Rectal smooth muscle tissue (tissue), 1 donor: Measurements from ENCODE around the gene SHC2.

ENCODE experiments used
- H3K27ac ChIP-seq: one replicate; pipeline ENCODE4 v1.7.0; 2013; ENCODE audit warnings: low read depth, low read length, inconsistent platforms
- H3K27me3 ChIP-seq: one replicate; pipeline ENCODE4 v1.7.0; 2013; ENCODE audit warnings: low read length; ENCODE audit not compliant: control insufficient read depth, insufficient read depth
- H3K36me3 ChIP-seq: one replicate; pipeline ENCODE4 v1.7.0; 2013; ENCODE audit warnings: low read length; ENCODE audit not compliant: control insufficient read depth, insufficient read depth
- H3K4me1 ChIP-seq: one replicate; pipeline ENCODE4 v1.7.0; 2013; ENCODE audit warnings: low read length; ENCODE audit not compliant: control insufficient read depth, insufficient read depth
- H3K4me3 ChIP-seq: one replicate; pipeline ENCODE4 v1.7.0; 2013; ENCODE audit warnings: low read length
- H3K9ac ChIP-seq: one replicate; pipeline ENCODE4 v1.7.0; 2013; ENCODE audit warnings: low read length

The SHC2 gene

DNA sequence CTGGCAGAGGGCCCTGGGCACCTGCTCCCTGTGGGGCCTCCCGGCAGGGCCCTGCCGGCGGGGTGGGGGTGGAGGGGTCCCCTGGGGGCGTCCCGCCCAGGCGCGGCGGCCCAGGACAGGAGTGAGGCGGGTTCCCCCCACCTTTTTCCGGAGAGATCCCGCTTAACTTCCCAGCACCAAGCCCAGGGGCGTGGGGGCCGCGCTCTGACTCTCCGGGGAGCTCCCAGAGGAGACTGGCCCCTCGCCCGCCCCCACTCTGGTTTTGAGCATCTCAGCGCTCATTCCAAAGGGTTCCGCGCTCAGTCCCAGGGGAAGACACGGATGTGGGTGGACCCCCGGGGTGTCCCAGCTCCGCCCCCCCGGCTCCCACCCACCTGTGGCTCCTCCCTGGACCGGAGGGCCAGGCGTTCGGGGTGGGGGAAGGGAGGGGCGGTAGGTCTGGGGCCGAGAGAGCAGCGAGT lies 52.4 kb downstream of the SHC2 start:
- H3K9ac ChIP-seq: no peak overlapping the region
- H3K36me3 ChIP-seq: no peaks in the 10 kb centered on the region
- peaks cover 3% of the 10 kb centered on the region for H3K4me1 ChIP-seq
- H3K4me3 ChIP-seq: peak overlapping the region; percentile 32
- peaks cover 22% of the 10 kb centered on the region for H3K27me3 ChIP-seq
- H3K27ac ChIP-seq: no peak overlapping the region

DNA sequence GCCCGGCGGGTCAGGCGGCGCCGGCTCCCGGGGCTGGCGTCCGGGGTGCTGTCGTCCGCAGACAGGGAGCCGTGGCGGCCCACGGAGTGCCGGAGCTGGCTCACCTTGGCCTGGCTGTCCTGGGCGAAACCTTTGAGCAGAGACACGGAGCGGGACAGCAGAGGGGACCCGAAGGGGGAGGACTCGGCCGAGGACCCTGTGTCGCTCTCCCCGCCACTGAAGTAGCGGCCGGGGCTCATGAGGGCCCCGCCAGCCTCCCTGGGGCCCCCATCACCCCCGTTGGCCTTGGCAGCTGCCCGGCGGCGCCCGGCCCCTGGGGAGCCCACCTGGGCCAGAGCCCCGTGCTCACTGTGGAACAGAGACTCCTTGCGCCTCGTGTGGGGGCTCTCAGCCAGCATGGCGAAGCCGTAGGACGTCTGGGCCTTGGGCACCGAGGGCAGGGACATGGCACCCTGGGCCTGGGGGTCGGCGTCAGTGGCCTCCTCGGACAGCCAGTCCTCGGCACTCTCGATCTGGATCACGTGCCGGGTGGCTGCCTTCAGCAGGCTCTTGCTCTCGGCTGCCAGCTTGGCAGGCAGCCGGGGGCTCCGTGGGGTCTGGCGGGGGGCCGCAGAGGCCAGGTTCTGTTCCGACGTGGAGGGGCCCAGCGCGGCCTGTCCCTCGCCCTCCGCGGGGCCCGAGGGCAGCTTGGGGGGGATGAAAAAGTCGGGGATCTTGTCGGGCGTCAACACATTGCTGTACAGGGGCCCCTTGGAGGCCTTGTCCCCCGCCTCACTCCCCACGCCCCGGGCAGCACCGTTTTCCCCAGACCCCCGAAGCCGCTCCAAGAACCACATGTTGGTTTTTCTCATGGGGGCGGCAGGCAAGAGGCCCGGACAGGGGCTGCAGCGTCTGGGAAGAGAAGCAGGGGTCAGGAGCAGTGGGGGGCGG lies 53.1 kb downstream of the SHC2 start:
- H3K36me3 ChIP-seq: no peaks in the 10 kb centered on the region
- H3K27me3 ChIP-seq: peaks cover 29% of the 10 kb centered on the region
- no peak overlapping the region for H3K4me3 ChIP-seq
- no peak overlapping the region for H3K27ac ChIP-seq
- peaks cover 3% of the 10 kb centered on the region for H3K4me1 ChIP-seq
- no peak overlapping the region for H3K9ac ChIP-seq

DNA sequence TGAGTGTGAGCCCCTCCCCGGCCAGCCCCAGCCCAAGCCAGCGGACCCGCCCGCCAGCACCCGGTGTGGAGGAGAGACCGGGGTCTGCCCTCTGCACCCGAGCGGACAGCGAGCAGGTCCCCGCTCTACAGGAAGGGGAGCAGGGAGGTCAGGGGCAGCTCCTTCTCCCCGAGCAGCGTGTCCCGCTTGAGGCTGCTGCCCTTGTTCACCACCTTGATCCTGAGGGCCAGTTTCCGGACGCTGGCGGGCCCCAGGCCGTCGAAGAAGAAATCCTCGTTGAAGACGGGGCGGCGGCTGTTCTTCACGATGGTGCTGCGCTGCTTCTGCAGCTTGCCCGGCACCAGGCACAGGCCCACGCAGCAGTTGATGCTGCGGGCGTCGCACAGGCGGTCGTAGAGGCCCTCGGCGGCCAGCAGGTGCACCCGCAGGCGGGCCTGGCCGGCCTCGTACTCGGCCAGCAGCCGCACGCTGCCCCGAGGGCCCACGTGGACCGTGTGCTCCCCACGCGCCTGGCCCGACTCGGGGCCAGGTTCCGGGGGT lies 53.8 kb downstream of the SHC2 start:
- Histone ChIP-seq H3K9ac (no peak overlapping the region), H3K27me3 (peaks cover 26% of the 10 kb centered on the region), H3K36me3 (no peaks in the 10 kb centered on the region), H3K27ac (no peak overlapping the region), H3K4me3 (no peak overlapping the region), H3K4me1 (peaks cover 3% of the 10 kb centered on the region)

DNA sequence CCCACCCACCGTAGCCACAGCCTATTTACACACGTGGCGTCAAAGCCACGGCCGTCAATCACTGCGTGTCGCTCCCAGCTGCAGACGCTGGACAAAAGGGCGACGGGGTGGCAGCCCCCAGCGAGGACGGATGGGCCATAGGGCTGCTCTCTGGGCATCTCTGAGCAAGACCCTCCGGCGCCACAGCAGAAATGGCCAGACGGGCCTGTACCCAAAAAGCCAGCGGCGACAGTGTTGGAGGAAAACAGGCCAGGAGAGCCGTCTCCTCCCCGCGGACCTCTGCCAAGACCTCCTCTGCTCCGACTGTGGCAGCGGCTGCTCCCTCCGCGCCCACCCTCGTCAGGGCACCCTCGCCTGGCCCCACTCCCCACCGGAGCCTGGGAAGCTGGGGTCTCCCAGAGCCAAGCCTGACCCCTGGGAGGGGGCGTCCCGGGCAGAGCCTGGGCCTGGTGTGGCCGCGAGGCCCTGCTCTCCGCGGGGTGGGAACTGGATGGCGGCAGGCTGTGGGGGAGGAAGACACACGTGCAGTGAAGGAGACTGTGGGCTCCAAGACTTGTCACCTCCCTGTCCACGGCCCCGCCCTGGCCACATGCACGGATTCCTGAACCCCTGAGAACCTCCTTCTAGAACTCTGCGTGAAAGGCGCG lies 54.6 kb downstream of the SHC2 start:
- H3K27me3 ChIP-seq: peaks cover 20% of the 10 kb centered on the region
- no peak overlapping the region for H3K27ac ChIP-seq
- peaks cover 3% of the 10 kb centered on the region for H3K4me1 ChIP-seq
- H3K9ac ChIP-seq: no peak overlapping the region
- H3K4me3 ChIP-seq: no peak overlapping the region
- no peaks in the 10 kb centered on the region for H3K36me3 ChIP-seq

DNA sequence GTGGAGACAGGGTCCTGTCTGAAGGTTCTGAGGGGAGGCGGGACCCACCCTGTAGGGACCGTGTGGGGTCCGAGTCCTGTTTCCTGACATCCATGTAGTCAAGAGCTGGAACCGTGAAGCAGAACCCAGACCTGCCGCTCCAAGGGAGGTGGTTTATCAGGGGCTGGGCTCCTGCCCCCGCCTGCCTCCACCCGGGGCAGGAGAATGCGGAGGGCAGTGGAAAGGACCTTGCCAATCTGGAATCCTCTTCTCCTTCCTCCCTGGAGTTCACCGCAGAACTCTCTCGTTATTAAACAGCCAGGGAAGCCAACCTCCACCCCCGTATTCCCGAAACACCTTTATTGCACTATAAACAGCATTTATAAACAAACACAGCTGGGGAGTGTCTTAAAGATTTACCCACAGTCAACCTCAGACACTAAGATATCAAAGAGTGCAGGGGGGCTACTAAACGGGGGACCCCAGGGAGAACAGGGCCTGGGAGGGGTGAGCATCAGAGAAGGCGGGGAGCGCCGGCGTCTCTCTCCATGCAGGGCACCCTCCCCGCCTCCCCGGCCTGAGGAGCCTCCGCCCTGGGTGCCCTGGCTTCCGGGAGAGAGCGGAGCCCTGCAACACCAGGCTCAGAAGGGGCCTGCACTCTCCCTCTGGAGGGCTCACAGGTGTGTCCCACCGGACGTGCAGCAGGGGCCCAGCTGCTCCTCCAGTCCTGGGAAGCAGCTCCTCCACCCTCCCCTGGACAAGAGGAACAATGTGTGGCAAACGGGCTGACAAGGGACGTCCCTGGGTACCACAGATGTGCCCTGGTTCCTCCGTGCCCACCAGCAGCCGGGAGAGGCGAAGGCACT lies 55.5 kb downstream of the SHC2 start:
- Histone ChIP-seq H3K9ac (no peak overlapping the region), H3K4me1 (peaks cover 3% of the 10 kb centered on the region), H3K4me3 (no peak overlapping the region), H3K27me3 (peaks cover 20% of the 10 kb centered on the region), H3K27ac (no peak overlapping the region), H3K36me3 (no peaks in the 10 kb centered on the region)

DNA sequence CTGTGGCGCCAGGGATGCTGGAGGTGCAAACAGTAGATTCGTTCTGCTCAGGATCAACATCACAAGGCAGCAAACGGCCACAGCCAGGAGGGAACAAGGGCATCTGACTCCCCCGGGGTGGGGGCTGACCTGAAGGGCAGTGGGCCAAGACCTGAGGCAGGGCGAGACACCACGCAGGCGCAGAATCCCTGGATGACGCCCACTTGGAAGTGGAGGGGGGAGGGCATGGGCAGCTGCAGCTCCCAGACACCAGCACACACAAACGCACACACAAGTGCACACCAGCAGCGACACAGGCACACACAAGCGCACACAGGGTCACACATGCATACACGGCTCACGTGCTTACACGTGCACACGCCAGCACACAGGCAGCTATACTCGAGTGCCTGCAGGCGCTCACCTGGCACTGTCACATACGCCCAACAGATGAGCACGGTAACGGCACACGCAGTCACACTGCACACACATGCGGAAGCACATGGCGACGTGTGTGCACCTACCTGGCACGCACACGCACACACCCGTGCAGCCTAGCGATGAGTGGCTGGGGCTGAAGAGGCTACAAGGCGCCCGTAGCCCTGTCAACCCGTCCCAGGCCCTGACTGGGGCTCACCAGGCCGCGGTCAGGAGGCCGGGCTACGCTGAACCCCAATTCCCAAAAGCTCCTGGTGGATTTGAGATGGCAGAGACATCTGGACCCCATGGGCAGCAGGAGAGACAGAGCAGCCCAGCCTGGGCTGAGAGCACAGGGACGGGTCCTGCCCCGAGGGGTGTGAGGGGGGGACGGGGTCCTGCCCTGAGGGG lies 57.4 kb downstream of the SHC2 start:
- H3K9ac ChIP-seq: no peak overlapping the region
- H3K36me3 ChIP-seq: no peaks in the 10 kb centered on the region
- H3K27me3 ChIP-seq: peaks cover 14% of the 10 kb centered on the region
- H3K4me1 ChIP-seq: no peaks in the 10 kb centered on the region
- H3K27ac ChIP-seq: no peak overlapping the region
- H3K4me3 ChIP-seq: no peak overlapping the region

DNA sequence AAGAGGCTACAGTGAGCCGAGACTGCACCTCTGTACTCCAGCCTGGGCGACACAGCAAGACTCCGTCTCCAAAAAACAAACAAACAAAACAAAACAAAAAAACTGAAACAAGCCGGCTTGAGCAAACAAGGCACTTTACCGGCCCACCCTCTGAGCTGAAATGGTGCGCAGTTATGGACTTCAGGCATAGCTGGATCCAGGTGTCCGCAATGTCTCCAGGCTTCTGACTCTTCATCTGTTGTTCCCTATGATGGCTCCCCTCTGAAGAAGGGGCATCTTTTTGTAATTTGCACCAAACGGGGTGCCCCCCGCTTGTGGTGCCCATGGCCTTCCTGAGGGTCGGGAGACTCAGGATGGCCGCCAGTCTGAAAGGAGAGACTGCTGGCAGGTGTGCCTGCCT lies 58.0 kb downstream of the SHC2 start:
- no peaks in the 10 kb centered on the region for H3K36me3 ChIP-seq
- H3K27me3 ChIP-seq: peaks cover 14% of the 10 kb centered on the region
- H3K4me3 ChIP-seq: no peak overlapping the region
- H3K9ac ChIP-seq: no peak overlapping the region
- no peak overlapping the region for H3K27ac ChIP-seq
- no peaks in the 10 kb centered on the region for H3K4me1 ChIP-seq

DNA sequence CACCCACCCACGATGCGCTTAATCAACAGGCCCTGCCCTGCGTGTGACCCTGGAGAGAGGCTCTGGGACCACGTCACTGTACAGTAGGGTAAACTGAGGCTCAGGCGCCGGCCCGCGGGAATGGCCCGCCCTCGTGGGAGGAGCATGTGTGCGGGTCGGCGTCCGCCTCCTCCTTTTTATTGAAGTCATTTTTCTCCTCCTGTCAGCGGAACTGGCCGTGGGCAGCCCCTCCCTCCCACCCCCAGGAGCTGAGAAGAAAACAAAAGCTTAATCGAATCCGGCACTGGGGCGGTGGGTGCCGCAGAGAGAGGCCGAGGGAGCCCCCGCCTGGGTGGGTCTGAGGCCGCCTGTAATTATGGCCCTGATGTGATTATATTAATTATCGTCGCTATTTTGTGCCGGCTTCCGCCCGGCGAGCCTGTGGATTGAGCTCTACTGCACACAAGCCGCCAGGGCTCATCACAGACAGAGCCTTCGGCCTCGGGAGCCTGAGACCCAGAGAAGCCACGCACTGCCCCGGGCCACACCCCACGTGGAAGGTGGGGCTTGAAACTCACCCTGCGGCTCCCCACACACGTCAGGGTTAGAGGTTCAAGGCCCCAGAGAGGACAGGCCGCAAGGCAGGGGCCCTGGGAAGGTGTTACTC lies 58.8 kb downstream of the SHC2 start:
- H3K9ac ChIP-seq: no peak overlapping the region
- H3K27ac ChIP-seq: no peak overlapping the region
- no peak overlapping the region for H3K4me3 ChIP-seq
- peaks cover 14% of the 10 kb centered on the region for H3K27me3 ChIP-seq
- no peaks in the 10 kb centered on the region for H3K4me1 ChIP-seq
- H3K36me3 ChIP-seq: no peaks in the 10 kb centered on the region

DNA sequence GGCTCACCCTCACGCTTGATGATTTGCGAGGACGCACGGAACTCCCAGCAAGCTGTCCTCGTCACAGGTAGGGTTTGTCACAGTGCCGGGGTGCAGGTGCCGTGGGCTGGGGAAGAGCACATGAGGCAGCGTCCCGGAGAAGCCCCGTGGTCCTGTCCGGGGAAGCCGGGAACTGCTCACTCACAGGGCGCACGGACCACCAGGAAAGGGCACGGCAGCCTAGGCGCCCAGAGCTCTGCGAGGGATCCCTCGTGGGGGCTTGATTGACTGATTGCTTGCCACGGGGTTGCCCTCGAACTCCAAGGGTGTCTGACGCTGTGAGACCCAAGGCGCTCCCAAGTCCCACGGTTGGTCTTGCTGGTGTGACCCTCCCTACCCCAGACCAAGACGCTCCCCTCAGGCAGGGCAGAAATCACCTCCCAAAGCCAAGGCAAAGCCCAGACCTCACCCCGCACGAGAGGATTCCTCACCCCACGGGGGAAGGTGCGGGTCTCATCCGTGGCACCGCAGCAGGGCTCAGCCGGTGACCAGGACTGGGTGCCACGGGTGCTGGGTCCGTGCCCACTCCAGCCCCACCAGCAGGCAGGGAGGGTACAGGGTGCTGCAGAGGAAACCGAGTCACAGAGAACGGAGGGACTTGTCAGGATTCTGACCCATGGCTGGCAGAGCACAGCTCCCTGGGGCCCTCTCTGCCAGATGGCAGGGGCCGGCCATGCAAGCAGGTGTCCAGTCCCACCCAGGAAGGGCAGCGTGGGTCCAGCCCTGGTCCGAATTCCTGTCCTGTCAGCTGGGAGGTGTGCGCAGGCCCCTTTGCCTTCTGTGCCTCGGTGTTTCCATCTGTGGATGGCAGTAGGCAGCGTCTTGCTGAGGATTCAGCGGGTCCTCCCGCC lies 59.6 kb downstream of the SHC2 start:
- H3K27ac ChIP-seq: no peak overlapping the region
- H3K36me3 ChIP-seq: no peaks in the 10 kb centered on the region
- no peak overlapping the region for H3K9ac ChIP-seq
- H3K27me3 ChIP-seq: peaks cover 14% of the 10 kb centered on the region
- H3K4me3 ChIP-seq: no peak overlapping the region
- H3K4me1 ChIP-seq: no peaks in the 10 kb centered on the region

DNA sequence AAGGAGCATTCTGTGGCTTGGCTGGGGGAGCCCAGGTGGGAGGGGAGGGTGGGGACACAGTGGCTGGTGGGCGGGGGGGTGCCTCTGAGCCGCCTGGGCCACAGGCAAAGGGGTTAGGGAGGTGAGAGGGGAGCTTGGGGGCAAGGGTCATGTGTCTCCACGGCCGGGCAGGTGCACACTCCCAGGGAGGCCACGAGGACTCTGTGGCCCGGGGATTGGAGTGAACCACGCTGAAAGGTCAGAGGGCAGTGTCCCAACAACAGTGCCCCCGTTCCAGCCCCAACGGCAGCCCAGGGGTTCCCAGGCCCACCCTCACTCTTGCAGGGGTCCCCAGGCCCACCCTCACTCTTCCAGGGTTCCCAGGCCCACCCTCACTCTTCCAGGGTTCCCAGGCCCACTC lies 61.5 kb downstream of the SHC2 start:
- Histone ChIP-seq H3K9ac (no peak overlapping the region), H3K27me3 (peaks cover 11% of the 10 kb centered on the region), H3K36me3 (no peaks in the 10 kb centered on the region), H3K4me1 (no peaks in the 10 kb centered on the region), H3K4me3 (no peak overlapping the region), H3K27ac (no peak overlapping the region)
